Psoas muscle (tissue), 8 donors: ENCODE measurements around the gene C11orf54. TPM values are rescaled to one million over a fixed set of nuclear protein-coding genes. Genes with fewer than 3 reads are reported as not detected.

Experiments
- ATAC-seq, 4 donors: fragments of 200-7000 bp; cut with Tn5 transposase; one replicate each; pipeline ENCODE4 v1.9.1; 2020; ENCODE audit warnings: moderate library complexity in 3 of 4, mild to moderate bottlenecking in 2 of 4
- DNase-seq, 2 donors: peaks; one replicate each; pipeline ENCODE4 v3.0.0-alpha.2; 2020
- H3K27ac ChIP-seq: fragments of 200-600 bp; one replicate; pipeline ENCODE4 v1.8.0; 2022
- H3K27me3 ChIP-seq, 3 donors: fragments of 200-600 bp in 1 of 3; one replicate each; pipeline versions ENCODE4 v1.6.1 to v1.8.0; 2013 to 2022; ENCODE audit warnings: low read length in 2 of 3, mild to moderate bottlenecking in 2 of 3, moderate library complexity in 1 of 3; ENCODE audit not compliant: insufficient read depth in 3 of 3
- H3K36me3 ChIP-seq, 2 donors: fragments of 200-600 bp in 1 of 2; one replicate each; pipeline versions ENCODE4 v1.6.1 to v1.8.0; 2013 to 2022; ENCODE audit warnings: low read depth in 1 of 2, mild to moderate bottlenecking in 1 of 2, moderate library complexity in 1 of 2; ENCODE audit not compliant: insufficient read depth in 1 of 2
- H3K4me1 ChIP-seq: fragments of 200-600 bp; one replicate; pipeline ENCODE4 v1.8.0; 2022
- H3K4me3 ChIP-seq: fragments of 200-600 bp; one replicate; pipeline ENCODE4 v1.8.0; 2022; ENCODE audit warnings: mild to moderate bottlenecking
- H3K9me3 ChIP-seq: fragments of 200-600 bp; one replicate; pipeline ENCODE4 v1.8.0; 2022
- CTCF ChIP-seq: fragments of 200-600 bp; IDR thresholded peaks from one replicate; pipeline ENCODE4 v1.8.0; 2022; ENCODE audit warnings: antibody characterized with exemption
- WGBS, 3 donors: extraction: QIAGEN DNeasy Blood & Tissue Kit; methylation state at CpG; one replicate each; pipeline versions ENCODE4 v1.1.6 to v1.1.7; 2013; 5-methylcytosine and 5-hydroxymethylcytosine counted together
- intact Hi-C, 2 donors: fragments of 100-400 bp; cut with DNase I; formaldehyde crosslinking; loops; one replicate each; pipeline versions ENCODE4 v1.11.0 to v1.14.2; 2022
- polyA plus RNA-seq, 3 donors: library from polyadenylated mRNA; stranded (reverse); fragments of 200-250 nt; gene quantifications; one replicate each; pipeline ENCODE4 v1.2.3, GENCODE V29; 2013
- total RNA-seq, 4 donors: library from RNA; stranded (reverse); fragmentation: NEBNext Ultra II Directional in 2 of 4; extraction: Animal tissue kit (Norgen Biotek cat#: 25700) in 2 of 4; gene quantifications; one replicate each; pipeline versions ENCODE4 v1.2.1 to v1.2.4, GENCODE V29; 2021 to 2023
- donor health status: healthy with polysubstance abuse.
- donor health status: DM: no; HTN: no; CAD: no; lungs with moderate emphysema.
- donor health status: Bipolar disorder and iron deficiency.
- donor health status: healthy.
- donor health status: DM: yes; HTN: yes; CAD: no.
- donor health status: DM: no; HTN: no; CAD: no.
- donor health status: DM: no; HTN: no; CAD: no.
- donor health status: DM: yes; HTN: yes; CAD: no.

The C11orf54 gene
- total and polyA plus RNA-seq, 7 donors, result 17.6 to 60.6 (median 26.2) TPM

- Histone ChIP-seq H3K4me3 (no peak overlapping the region), H3K4me1 (no peaks in the 10 kb centered on the region), H3K27ac (no peak overlapping the region), H3K36me3 (peaks cover 3 to 50% of the 10 kb centered on the region in 2 donors), H3K9me3 (no peaks in the 10 kb centered on the region), H3K27me3 (no peaks in the 10 kb centered on the region)
- no peak for ATAC-seq
- TF ChIP-seq CTCF, result no peak
- no peak for DNase-seq
- intact Hi-C loops, result no loop called here
- WGBS, 3 donors, result 91 to 93% (median 92%) methylated on average over 5 of the region's 5 CpGs
These were observed 25.0 kb downstream of the C11orf54 start for GRCh38 chr11:93766504-93766903.

- Histone ChIP-seq H3K9me3 (no peaks in the 10 kb centered on the region), H3K4me1 (no peaks in the 10 kb centered on the region), H3K27ac (no peak overlapping the region), H3K4me3 (no peak overlapping the region), H3K36me3 (peaks cover 3 to 45% of the 10 kb centered on the region in 2 donors), H3K27me3 (no peaks in the 10 kb centered on the region)
- WGBS, 3 donors, result 91 to 95% (median 92%) methylated on average over 3 of the region's 3 CpGs
- TF ChIP-seq CTCF, result no peak
- no peak for ATAC-seq
- intact Hi-C loops, result no loop called here
- DNase-seq, result no peak
These were observed 25.5 kb downstream of the C11orf54 start for GRCh38 chr11:93767018-93767417.

- intact Hi-C loops, result no loop called here
- peaks cover 0 to 17% of the 10 kb centered on the region in 2 donors for H3K36me3 ChIP-seq
- no peaks in the 10 kb centered on the region for H3K9me3 ChIP-seq
- TF ChIP-seq CTCF, result no peak
- no peak overlapping the region for H3K4me3 ChIP-seq
- no peak for DNase-seq
- ATAC-seq, result no peak
- H3K27ac ChIP-seq, result no peak overlapping the region
- H3K4me1 ChIP-seq, result no peaks in the 10 kb centered on the region
- H3K27me3 ChIP-seq, result no peaks in the 10 kb centered on the region
- WGBS, 3 donors, result 54 to 72% (median 65%) methylated on average over 1 of the region's 1 CpG
These were observed 28.7 kb downstream of the C11orf54 start for GRCh38 chr11:93770160-93770559.

- no peak for TF ChIP-seq CTCF
- no peak for DNase-seq
- no peak overlapping the region for H3K4me3 ChIP-seq
- peak in 2 of 4 donors; percentile 19 to 25 for ATAC-seq
- 86 to 99% (median 94%) methylated on average over 4 of the region's 4 CpGs for WGBS, 3 donors
- no peak overlapping the region for H3K27ac ChIP-seq
- no peaks in the 10 kb centered on the region for H3K4me1 ChIP-seq
- peaks cover 0 to 3% of the 10 kb centered on the region in 2 donors for H3K36me3 ChIP-seq
- no peaks in the 10 kb centered on the region for H3K27me3 ChIP-seq
- H3K9me3 ChIP-seq, result no peaks in the 10 kb centered on the region
- intact Hi-C loops, result no loop called here
These were observed 30.7 kb downstream of the C11orf54 start for GRCh38 chr11:93772123-93772522.

GRCh38 chr11:93773045-93773477, 31.6 kb downstream of the C11orf54 start:
- ATAC-seq (no peak), DNase-seq (no peak)
- no peak for TF ChIP-seq CTCF
- Histone ChIP-seq H3K27ac (no peak overlapping the region), H3K4me3 (no peak overlapping the region), H3K4me1 (no peaks in the 10 kb centered on the region), H3K27me3 (no peaks in the 10 kb centered on the region), H3K36me3 (peaks cover 0 to 3% of the 10 kb centered on the region in 2 donors), H3K9me3 (no peaks in the 10 kb centered on the region)
- WGBS, 3 donors, result 92 to 98% (median 94%) methylated on average over 3 of the region's 3 CpGs
- intact Hi-C loops, result no loop called here
